ENCODE data around the gene CCP110.

The CCP110 gene

DNA sequence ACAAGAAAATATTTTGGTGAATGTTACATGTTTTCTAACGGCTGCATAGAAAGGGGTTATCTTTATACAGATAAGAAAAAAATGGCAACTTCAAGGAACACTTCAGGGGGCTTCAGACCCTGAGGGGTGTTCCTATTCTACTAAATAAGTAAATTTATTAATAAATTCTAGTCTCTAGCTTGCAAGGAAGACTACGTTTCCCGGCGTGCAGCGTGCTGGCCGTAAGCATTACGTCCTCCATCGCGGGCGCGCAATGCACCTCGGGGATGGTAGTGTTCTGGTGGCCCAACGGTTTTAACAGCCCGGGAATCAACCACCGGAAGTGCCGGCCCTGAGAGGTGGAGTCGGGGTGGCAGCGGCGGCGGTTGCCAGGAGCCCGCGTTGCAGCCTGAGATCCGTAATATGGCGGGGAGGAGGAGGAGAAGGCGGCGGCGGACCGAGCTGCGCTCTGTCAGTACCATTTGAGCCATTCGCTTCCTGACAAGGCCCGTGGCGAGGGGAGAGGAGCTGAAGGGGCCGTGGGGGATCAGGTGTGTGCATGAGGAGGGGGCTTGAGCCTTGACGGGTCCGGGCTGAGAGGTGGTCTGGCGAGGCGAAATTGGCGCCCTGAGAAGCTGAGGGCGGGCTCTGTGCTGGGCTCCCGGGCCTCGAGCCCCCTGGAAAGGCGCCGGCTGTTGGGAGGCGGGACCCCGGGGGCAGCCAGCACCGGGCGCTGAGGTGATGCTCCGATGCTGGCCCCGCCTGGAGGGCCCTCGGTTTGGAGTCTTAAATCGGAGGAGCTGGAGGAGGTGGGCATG, at the start of gene CCP110:
TSS of gene CCP110 (plus strand) at position 384 of the 797 bp plus-strand sequence. CDS start 3,940 bp downstream, outside the sequence.
- peak; percentile 82 for DNase-seq (ENCODE audit: low spot score)

- no peak for DNase-seq (ENCODE audit: low spot score)
Measured at GRCh38 chr16:19474617-19475016, 49.1 kb upstream of the CCP110 start.

DNA sequence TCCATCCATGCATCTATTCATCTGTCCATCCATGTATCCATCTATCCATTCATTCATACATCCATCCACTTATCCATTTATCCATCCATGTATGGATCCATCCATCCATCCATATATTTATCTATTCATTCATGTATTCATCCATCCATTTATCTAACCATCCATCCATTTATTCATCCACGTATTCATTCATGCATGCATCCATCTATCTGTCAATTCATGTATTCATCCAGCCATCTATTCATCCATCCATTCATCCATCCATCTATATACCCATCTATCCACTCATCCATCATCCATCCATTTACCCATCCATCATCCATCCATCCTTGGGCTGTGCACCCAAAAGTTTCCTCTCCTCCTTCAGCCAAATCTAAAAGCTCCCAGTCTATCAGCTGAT, 45.2 kb upstream of the CCP110 start:
- DNase-seq (ENCODE audit: low spot score), result no peak

- DNase-seq (ENCODE audit: low spot score), result no peak
Measured at GRCh38 chr16:19479302-19479721, 44.4 kb upstream of the CCP110 start.

GRCh38 chr16:19481296-19481695, 42.4 kb upstream of the CCP110 start:
- no peak for DNase-seq (ENCODE audit: low spot score)

- no peak for DNase-seq (ENCODE audit: low spot score)
Measured at GRCh38 chr16:19481769-19482168, 42.0 kb upstream of the CCP110 start.

- DNase-seq (ENCODE audit: low spot score), result no peak
Measured at GRCh38 chr16:19482291-19482690, 41.5 kb upstream of the CCP110 start.

DNA sequence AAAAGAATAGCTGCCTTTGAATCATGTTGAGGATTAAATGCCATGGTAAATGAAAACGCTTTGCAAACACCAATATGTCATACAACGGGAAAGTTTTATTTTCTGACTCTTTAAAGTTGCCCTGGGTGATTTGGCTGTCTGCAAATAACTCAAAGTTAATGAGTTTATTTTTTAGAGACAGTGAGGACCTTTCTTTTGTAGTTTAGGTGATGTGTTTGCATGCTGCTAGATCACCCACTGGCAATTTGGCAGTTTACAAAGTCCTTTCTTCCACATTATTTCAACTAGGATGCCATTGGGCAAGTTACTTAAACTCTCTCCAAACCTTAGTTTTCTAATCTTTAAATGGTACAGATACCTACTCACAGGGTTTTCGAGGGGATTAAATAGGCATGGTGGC, 39.6 kb upstream of the CCP110 start:
- DNase-seq (ENCODE audit: low spot score), result no peak

GRCh38 chr16:19485611-19486010, 38.1 kb upstream of the CCP110 start:
- DNase-seq (ENCODE audit: low spot score), result no peak

- no peak for DNase-seq (ENCODE audit: low spot score)
Measured at GRCh38 chr16:19486051-19486450, 37.7 kb upstream of the CCP110 start.

DNA sequence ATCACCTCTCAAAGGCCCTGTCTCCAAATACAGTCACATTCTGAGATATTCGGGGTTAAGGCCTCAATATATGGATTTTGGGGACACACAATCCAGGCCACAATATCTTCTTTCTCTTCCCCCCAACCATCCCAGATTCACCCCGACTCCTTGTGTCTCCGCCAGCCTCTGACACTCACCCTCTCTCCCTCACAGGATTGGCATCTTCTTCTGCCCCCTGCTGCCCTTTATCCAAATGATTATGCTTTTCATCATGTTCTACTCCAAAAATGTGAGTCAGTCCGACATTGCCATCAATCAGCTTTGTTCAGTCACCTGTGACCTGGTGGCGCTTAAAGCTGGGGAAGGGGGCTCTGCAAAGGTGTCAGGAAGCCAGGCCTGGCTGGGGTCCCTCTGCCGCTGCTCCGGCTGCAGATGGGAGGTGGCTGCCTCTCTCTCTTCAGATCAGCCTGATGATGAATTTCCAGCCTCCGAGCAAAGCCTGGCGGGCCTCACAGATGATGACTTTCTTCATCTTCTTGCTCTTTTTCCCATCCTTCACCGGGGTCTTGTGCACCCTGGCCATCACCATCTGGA, 36.9 kb upstream of the CCP110 start:
- no peak for DNase-seq (ENCODE audit: low spot score)

DNA sequence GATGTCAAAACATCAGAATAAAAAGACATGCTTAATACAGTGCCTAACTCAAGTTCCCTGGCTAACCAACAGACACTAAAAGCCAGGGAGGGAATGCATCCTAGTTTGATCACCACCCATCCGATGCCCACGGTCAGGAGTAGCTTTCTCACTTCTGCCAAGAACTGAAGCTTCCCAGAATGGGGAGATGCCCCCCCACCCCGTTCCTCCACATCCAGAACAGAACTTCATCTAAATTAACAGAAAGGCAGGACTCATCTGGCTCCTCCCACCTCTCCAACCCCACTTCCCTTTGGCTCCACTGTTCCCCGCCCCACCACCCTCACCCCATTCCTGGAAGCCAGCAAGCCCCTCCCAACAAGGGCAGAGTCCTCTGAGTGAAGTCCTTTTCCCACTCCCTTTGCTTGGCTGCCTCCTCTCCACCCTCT, 35.5 kb upstream of the CCP110 start:
- no peak for DNase-seq (ENCODE audit: low spot score)

- no peak for DNase-seq (ENCODE audit: low spot score)
Measured at GRCh38 chr16:19490619-19491018, 33.1 kb upstream of the CCP110 start.

DNA sequence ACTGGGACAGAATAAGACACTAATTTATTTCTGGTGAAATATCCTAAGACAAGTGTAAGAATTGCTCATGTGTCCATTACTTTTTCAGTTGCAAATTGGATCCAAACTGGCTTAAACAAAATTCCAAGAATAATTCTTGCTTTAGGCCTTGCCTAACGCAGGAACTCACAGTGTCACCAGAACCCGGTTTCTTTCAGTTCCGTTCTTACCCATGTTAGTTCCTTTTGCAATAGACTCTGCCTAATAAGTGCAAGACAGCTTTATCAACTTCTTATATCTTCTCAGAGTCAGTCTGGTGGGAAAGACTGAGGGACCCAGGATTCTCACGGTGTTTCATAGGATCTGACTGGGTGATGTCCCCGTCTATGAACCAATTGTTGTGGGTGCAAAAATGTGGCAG, 26.6 kb upstream of the CCP110 start:
- DNase-seq (ENCODE audit: low spot score), result no peak

GRCh38 chr16:19499006-19499405, 24.7 kb upstream of the CCP110 start:
- no peak for DNase-seq (ENCODE audit: low spot score)

GRCh38 chr16:19499481-19499880, 24.3 kb upstream of the CCP110 start:
- DNase-seq (ENCODE audit: low spot score), result no peak

GRCh38 chr16:19502395-19503131, 21.2 kb upstream of the CCP110 start:
- peak; percentile 28 for DNase-seq (ENCODE audit: low spot score)

DNA sequence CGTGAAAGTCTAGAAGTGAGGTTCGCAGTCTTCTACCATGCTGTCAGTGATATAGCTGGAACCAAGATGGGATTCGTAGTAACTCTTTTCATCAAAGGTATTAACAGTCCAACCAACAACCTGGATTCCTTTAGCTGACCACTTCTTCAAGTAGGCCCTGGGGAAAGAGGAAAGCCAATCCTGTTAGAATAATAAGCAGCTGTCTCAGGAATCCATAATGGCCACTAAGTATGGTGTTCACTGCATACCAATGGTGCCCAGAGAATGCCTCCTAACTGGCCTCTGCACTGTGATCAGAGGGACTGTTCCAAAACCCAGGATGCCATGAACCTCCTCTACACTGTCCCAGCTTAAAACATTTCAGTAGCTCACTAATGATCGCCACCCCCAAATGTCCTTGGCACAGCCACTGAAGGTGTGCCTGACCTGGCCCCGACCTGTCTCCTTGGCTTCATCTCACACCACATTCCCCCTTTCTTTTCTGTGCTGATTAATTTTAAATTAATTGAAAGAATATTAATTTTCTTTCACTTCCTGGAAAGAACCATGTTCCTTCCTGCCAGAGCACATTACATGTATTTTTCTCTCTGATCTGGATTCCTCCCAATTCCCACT, 20.2 kb upstream of the CCP110 start:
- DNase-seq (ENCODE audit: low spot score), result no peak

GRCh38 chr16:19505600-19506303, 18.0 kb upstream of the CCP110 start:
- DNase-seq (ENCODE audit: low spot score), result no peak

DNA sequence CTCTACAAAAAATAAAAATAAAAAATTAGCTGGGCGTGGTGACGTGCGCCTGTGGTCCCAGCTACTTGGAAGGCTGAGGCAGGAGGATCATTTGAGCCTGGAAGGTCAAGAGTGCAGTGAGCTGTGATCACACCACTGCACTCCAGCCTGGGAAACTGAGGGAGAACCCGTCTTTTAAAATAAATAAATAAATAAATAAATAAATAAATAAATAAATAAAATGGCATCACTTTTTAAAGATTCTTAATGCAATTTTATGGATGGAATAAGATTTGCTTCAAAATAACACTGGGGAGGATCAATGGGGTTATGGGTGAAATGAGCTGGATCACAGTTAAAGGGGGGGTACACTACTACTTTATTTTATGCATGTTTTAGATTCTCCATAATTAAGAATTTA, 16.8 kb upstream of the CCP110 start:
- DNase-seq (ENCODE audit: low spot score), result no peak

DNA sequence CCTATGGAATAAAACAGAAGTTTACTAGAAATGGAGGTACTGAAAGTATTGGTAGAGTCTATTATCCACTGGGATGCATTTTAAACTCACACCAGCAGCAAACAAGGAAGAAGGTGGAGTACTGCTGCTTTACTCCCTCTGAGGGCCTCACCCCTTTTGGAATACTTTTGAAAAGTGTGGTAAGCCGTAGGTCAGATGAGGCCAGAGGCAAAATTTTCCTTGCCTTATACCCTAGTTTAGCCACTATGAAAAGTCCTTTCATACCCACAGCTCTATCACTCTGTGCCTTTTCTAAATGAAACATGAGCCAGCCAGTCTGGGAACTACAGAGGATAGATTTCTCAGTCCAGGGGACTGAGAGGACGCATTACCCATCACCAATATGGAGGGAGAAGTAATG, 15.9 kb upstream of the CCP110 start:
- DNase-seq (ENCODE audit: low spot score), result no peak

DNA sequence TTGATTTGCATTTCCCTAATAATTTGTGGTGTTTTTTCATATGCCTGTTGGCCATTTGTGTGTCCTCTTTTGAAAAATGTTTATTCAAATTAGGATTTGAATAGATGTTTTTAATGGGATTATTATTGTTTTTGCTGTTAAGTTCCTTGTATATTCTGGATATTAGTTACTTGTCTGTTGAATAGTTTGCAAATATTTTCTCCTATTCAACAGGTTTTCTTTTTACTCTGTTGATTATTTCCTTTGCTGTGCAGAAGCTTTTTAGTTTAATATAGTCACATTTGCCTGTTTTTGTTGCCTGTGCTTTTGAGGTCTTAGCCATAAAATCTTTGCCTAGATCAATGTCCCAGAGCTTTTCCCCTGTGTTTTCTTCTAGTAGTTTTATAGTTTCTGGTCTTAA, 11.4 kb upstream of the CCP110 start:
- no peak for DNase-seq (ENCODE audit: low spot score)

All from HuH-7.5 (cell line).